GM19467 (cell line): ENCODE measurements around the gene GFRA4.

Experiments
- ATAC-seq: cut with Tn5 transposase; IDR thresholded peaks from one replicate; pipeline ENCODE4 v1.9.1; 2021; ENCODE audit warnings: mild to moderate bottlenecking, moderate library complexity; ENCODE audit not compliant: unreplicated experiment

GFRA4 gene

DNA sequence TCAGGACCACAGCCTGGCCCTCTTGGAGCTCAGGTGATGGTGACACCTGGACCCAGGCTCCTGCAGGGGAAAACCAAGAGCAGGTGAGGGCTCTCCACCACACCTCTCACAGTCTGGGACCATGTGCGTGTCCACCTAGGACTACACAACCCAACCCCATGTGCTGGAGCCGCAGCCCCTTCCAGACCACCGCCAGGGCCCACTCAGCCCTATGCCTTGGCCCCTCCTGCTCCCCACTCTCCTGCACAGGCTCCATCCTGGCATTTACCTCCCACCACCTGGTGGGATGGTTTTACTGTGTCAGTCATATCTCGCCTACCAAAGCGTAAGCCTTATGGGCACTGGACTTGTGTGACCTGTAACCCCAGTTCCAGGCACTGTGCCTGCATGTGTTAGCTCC is 31.7 kb upstream of the GFRA4 start:
- no peak for ATAC-seq

GRCh38 chr20:3693376-3693775 is 30.2 kb upstream of the GFRA4 start:
- ATAC-seq: no peak

- no peak for ATAC-seq
These were observed 29.6 kb upstream of the GFRA4 start for GRCh38 chr20:3692706-3693294.

DNA sequence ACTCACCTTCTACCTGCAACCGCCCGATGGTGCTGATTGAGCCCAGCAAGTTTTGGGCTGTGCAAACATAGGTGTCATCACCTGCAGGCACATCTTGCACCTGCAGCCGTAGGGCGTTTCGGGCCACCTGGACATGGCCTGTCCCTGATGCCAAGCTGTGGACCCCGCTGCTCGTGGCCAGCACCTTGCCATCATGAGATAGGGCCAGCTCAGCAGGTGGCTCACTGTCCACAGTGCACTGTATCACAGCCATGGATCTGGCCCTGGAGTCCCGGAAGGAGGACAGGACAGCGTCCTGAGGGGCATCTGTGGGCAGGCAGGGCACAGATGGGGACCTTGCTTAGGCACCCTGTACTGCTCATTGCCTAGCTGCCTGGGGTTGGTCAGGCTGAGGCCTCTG is 28.7 kb upstream of the GFRA4 start:
- ATAC-seq: no peak

GRCh38 chr20:3691306-3691705 is 28.1 kb upstream of the GFRA4 start:
- ATAC-seq: no peak

DNA sequence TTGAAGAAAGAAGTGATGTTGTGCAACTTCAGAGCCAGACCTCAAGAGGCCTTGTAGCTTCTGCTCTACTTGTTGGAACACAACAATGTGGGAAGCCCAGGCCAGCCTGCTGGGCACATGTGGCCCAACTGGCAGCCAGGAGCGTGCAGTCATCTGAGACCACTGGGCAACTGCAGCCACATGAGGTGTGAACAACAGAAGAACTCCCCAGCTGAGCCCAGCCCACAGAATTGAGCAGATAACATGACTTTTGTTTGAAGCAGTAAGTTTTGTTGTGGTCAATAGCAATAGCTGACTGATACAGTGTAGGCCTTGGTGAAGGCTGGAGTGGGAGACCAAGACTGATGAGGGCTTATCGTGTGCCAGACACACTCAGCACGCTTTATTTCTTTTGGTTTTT is 27.2 kb upstream of the GFRA4 start:
- ATAC-seq: no peak

- no peak for ATAC-seq
These were observed 26.8 kb upstream of the GFRA4 start for GRCh38 chr20:3689978-3690377.

DNA sequence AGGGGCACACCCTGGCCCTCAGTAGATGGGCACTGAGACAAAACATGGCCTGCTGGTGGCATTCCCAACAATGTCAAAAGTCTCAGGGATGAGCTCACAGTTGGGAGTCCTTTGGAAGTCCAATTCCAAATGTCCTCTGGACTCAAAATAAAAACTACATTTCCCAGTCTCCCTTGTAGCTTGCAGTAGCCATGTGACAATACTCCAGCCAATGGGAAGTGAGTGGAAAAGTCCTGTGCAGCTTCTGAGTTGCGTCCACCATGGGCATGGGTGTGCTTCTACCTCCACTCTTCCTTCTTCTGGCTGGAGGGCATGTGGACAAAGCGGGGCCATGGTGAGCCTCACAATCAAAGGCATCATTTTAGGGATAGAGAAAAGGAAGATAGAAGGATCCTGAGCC is 24.5 kb upstream of the GFRA4 start:
- ATAC-seq: no peak

GRCh38 chr20:3686867-3687321 is 23.7 kb upstream of the GFRA4 start:
- ATAC-seq: no peak

DNA sequence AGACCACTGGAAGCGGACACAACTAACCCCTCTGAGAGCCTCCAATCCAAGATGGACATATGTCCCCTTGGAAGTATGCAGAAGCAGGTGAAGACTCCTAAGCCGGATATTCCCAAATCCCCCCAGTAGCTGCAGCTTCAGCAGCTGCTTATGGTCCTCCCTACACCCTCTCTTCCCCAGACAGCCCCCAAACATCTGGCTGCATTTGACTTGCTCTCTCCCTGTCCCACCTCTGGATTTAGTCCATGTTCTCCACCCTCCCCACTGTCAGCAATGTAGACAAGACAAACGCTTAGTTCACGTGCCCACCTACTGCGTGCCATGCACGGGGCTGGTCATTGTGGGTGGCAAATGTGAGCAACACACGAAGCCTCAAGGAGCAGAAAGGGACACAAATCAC is 23.2 kb upstream of the GFRA4 start:
- ATAC-seq: no peak

DNA sequence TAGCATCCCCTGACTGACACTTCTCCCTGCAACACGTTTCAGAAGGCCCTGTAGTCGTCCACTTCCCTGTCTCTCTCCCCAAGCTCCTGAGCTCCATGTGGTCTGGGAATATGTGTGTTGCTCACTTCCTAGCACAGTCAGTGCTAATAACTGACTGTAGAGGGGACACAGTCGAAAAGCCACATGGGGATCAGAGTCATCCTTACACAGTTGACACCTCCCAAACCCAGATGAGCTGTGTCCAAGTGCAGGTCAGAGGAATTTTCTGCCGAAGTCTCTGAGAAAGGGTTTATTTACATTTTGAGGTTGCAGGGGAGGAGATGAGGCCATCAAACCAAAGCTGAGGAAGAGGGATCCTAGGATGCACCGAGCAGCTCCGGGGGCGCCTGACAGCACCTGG is 22.1 kb upstream of the GFRA4 start:
- ATAC-seq: no peak

DNA sequence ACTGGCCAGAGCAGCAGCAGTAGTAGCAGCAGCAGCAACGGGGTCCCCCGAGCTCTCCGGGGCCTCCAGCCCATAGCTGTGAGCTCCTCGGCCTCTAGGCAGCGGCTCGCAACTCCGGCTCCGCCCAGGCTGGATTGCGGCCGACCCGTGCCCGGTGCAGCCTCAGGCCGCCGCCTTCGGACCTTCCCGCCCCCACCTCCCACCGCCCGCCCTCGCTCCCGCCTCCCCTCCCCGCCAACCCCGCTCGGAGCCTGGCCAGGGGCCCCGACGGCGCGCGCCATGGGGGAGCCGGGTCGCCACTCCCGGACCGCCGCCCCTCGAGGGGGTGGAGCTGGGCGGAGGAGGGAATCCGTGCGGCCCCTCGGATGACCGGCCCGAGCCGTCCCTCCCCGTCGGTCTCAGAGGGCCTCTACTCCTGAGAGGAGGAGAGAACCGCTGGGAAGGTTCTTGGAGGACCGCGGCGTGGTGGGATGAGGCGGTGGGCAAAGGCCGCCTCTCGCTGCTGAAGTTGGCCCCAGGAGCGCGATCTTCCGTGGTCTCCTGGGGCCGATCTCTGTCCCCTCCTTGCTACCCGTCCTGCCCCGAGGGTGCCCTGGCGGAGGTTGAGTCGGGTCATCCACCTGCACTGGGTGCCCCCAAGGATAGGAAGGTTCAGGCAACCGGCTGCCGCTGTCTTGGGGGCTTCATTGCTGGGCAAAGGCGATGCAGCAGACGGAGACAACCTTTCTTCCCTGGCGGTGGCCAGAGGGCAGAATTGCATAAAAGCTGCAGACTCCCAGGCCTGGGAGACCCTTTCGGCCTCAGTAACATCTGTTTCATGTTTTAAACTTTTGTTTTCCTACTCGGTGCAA is 19.0 kb upstream of the GFRA4 start, which contains the start of gene ADAM33:
Gene ADAM33, minus strand, starts transcription at position 80 of the 851 bp plus-strand sequence. Its CDS starts 6 bp downstream, at position 74.
- ATAC-seq: no peak

DNA sequence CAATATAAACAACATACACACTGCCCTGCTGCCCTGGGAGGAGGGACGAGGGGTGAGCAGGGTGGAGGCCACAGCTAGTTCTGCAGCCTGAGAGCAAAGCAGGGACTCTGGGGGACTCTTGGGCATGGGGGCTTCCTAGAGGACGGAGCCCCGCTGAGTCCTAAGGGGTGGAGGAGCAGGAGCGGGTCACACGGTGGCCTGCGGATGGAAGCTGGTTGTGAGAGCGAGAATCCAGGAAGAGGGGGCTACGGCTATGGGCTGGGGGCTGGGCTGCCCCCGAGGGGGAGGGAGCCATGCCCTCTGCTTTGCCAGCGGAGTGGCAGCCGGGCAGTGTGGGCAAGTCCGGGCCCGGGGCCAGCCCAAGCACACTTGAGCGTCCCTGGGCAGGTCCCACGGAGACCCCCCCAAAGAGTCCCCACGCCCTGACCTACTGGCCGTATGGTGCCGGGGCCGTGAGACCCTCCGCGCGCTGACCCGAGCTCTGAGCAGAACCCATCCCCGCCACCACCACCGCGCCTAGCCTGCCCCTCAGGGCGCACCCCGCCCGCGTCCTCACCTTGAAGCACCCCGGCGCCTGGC is 18.2 kb upstream of the GFRA4 start:
- no peak for ATAC-seq

- no peak for ATAC-seq
These were observed 17.6 kb upstream of the GFRA4 start for GRCh38 chr20:3680701-3681351.

- ATAC-seq: no peak
These were observed 16.8 kb upstream of the GFRA4 start for GRCh38 chr20:3679749-3680700.

GRCh38 chr20:3678856-3679720 is 15.9 kb upstream of the GFRA4 start:
- no peak for ATAC-seq

- no peak for ATAC-seq
These were observed 15.0 kb upstream of the GFRA4 start for GRCh38 chr20:3678198-3678597.

- ATAC-seq: no peak
These were observed 14.5 kb upstream of the GFRA4 start for GRCh38 chr20:3677733-3678132.
